NT2/D1 (cell line): ENCODE results near the gene NPAS3.

Experiments
- SUZ12 ChIP-seq: IDR thresholded peaks from 2 replicates; pipeline ENCODE4 v1.6.1; 2011; ENCODE audit not compliant: insufficient read length, insufficient read depth; ENCODE audit errors: extremely low read depth
- YY1 ChIP-seq: IDR thresholded peaks from 2 replicates; pipeline ENCODE4 v1.6.1; 2011; ENCODE audit not compliant: insufficient read length, insufficient read depth
- ZNF274 ChIP-seq: IDR thresholded peaks from 2 replicates; pipeline ENCODE4 v1.6.1; 2011; ENCODE audit warnings: mild to moderate bottlenecking, low read depth, low read length

- no peak for TF ChIP-seq ZNF274
- TF ChIP-seq YY1: no peak
- TF ChIP-seq SUZ12: no peak
These were observed 854.2 kb downstream of the NPAS3 start for GRCh38 chr14:33792720-33793368.
